DOHH2 (cell line): ENCODE measurements around the gene SPON1.

Experiments used
- H3F3A ChIP-seq: fragments of 200-600 bp; sonication (generic), shearing (Covaris generic); 2 replicates; pipeline ENCODE4 v1.6.0; 2016; ENCODE audit warnings: antibody characterized with exemption, mild to moderate bottlenecking; ENCODE audit not compliant: control insufficient read depth, insufficient read depth
- H3K27ac ChIP-seq: fragments of 200-600 bp; sonication (generic); 2 replicates; pipeline ENCODE4 v1.5.1; 2014; ENCODE audit warnings: low read depth, mild to moderate bottlenecking, low read length, moderate library complexity
- H3K27me3 ChIP-seq: fragments of 200-600 bp; sonication (generic); 2 replicates; pipeline ENCODE4 v1.6.1; 2014; ENCODE audit warnings: mild to moderate bottlenecking, low read length, mixed read lengths; ENCODE audit not compliant: control insufficient read depth
- H3K36me3 ChIP-seq: fragments of 200-600 bp; sonication (generic); 2 replicates; pipeline ENCODE4 v1.6.1; 2014; ENCODE audit warnings: mild to moderate bottlenecking, low read length, moderate library complexity, mixed read lengths; ENCODE audit not compliant: control insufficient read depth
- H3K4me1 ChIP-seq: fragments of 200-600 bp; sonication (generic); 2 replicates; pipeline ENCODE4 v1.6.1; 2014; ENCODE audit warnings: mild to moderate bottlenecking, low read length, mixed read lengths; ENCODE audit not compliant: control insufficient read depth
- H3K4me2 ChIP-seq: fragments of 200-600 bp; sonication (generic); 2 replicates; pipeline ENCODE4 v1.6.0; 2014; ENCODE audit warnings: mild to moderate bottlenecking, low read length, moderate library complexity
- H3K4me3 ChIP-seq: fragments of 200-600 bp; sonication (generic); 2 replicates; pipeline ENCODE4 v1.5.1; 2014; ENCODE audit warnings: mild to moderate bottlenecking, low read length, mixed read lengths
- H3K79me2 ChIP-seq: fragments of 200-600 bp; sonication (generic); 2 replicates; pipeline ENCODE4 v1.6.1; 2014; ENCODE audit warnings: mild to moderate bottlenecking, low read length, mixed read lengths; ENCODE audit not compliant: control insufficient read depth
- H3K9me2 ChIP-seq: fragments of 200-600 bp; sonication (generic); replicated peaks from 2 replicates; pipeline ENCODE4 v1.6.1; 2014; ENCODE audit warnings: mild to moderate bottlenecking, low read length, mixed read lengths; ENCODE audit not compliant: control insufficient read depth
- H3K9me3 ChIP-seq: fragments of 200-600 bp; sonication (generic); 2 replicates; pipeline ENCODE4 v1.6.1; 2014; ENCODE audit warnings: antibody characterized with exemption, low read length, mixed read lengths; ENCODE audit not compliant: control insufficient read depth, insufficient read depth
- H4K20me1 ChIP-seq: fragments of 200-600 bp; sonication (generic); 2 replicates; pipeline ENCODE4 v1.6.0; 2014; ENCODE audit warnings: low read depth, mild to moderate bottlenecking, antibody characterized with exemption, low read length, moderate library complexity; ENCODE audit not compliant: control insufficient read depth, insufficient read depth
- EZH2phosphoT487 ChIP-seq: fragments of 200-600 bp; sonication (generic); IDR thresholded peaks from 2 replicates; pipeline ENCODE4 v1.6.1; 2017; ENCODE audit warnings: borderline replicate concordance, mild to moderate bottlenecking, antibody characterized with exemption, low read length, moderate library complexity, mixed read lengths
- TF ChIP-seq, protein P1 (sequence below): fragments of 200-600 bp; sonication (generic); IDR thresholded peaks from one replicate; pipeline ENCODE4 v1.5.1; 2014; ENCODE audit warnings: antibody characterized with exemption, mild to moderate bottlenecking, low read depth, low read length; ENCODE audit not compliant: poor library complexity, severe bottlenecking

SPON1 gene

DNA sequence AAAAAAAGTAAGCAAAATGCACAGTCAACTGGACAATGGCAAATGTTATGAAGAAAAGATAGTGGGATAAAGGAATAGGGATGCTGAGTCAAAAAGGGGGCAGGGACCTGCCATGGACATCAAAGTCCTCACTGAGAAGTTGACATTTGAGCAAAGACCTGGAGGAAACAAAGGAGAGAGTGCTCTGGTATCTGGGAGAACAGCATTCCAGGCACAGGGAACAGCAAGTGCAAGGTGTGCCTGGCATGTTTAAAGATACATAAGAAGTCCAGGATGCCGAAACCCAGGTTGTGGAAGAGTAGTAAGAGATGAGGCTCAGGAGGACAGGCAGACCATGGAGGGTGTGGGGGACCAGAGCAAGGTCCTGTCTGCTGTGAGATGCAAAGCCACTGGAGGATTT lies 273.2 kb downstream of the SPON1 start:
- Histone ChIP-seq H3K27me3 (peaks cover 7% of the 10 kb centered on the region; the same call in 1 of the 2 replicates), H4K20me1 (no peaks in the 10 kb centered on the region), H3K4me1 (peaks cover 8% of the 10 kb centered on the region), H3K79me2 (no peaks in the 10 kb centered on the region), H3K4me3 (no peak overlapping the region), H3K36me3 (no peaks in the 10 kb centered on the region), H3F3A (no peaks in the 10 kb centered on the region), H3K4me2 (no peak overlapping the region), H3K9me3 (no peaks in the 10 kb centered on the region), H3K27ac (no peak overlapping the region), H3K9me2 (no peaks in the 10 kb centered on the region)
- TF ChIP-seq, protein P1, sequence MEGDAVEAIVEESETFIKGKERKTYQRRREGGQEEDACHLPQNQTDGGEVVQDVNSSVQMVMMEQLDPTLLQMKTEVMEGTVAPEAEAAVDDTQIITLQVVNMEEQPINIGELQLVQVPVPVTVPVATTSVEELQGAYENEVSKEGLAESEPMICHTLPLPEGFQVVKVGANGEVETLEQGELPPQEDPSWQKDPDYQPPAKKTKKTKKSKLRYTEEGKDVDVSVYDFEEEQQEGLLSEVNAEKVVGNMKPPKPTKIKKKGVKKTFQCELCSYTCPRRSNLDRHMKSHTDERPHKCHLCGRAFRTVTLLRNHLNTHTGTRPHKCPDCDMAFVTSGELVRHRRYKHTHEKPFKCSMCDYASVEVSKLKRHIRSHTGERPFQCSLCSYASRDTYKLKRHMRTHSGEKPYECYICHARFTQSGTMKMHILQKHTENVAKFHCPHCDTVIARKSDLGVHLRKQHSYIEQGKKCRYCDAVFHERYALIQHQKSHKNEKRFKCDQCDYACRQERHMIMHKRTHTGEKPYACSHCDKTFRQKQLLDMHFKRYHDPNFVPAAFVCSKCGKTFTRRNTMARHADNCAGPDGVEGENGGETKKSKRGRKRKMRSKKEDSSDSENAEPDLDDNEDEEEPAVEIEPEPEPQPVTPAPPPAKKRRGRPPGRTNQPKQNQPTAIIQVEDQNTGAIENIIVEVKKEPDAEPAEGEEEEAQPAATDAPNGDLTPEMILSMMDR: no peak
- TF ChIP-seq EZH2phosphoT487: no peak

DNA sequence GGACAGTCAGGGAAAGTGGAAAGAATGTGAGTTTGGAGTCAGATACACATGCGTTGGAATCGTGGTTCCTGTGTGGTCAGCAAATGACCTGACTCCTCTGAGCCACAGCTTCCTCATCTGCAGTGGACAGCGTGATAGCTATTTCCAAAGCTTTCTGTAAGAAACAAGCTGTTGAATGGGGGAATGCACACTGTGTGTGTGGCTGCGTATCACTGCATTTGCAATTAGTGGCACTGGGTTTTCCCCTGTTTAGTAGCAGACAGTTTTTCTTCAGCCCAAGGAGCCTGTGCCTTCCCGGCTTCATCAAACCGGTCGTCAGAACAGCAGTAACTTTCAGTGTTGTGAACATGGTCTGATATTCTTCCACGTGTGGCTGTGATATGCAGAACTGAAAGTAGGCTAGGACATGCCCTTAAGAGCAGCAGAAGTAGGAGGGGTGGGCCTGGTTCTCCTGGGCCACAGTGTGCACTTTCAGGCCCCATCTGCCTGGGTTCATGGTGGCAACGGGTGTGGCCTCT lies 275.0 kb downstream of the SPON1 start:
- Histone ChIP-seq H3K27ac (no peak overlapping the region), H3K9me3 (no peaks in the 10 kb centered on the region), H3K4me3 (no peak overlapping the region), H3K9me2 (no peaks in the 10 kb centered on the region), H3K4me1 (peaks cover 8% of the 10 kb centered on the region), H3K27me3 (peaks cover 7% of the 10 kb centered on the region; the same call in 1 of the 2 replicates), H3K4me2 (peak overlapping the region; percentile 9; the same call in 1 of the 2 replicates), H3F3A (no peaks in the 10 kb centered on the region), H4K20me1 (no peaks in the 10 kb centered on the region), H3K36me3 (no peaks in the 10 kb centered on the region), H3K79me2 (no peaks in the 10 kb centered on the region)
- TF ChIP-seq, protein P1: no peak
- no peak for TF ChIP-seq EZH2phosphoT487

DNA sequence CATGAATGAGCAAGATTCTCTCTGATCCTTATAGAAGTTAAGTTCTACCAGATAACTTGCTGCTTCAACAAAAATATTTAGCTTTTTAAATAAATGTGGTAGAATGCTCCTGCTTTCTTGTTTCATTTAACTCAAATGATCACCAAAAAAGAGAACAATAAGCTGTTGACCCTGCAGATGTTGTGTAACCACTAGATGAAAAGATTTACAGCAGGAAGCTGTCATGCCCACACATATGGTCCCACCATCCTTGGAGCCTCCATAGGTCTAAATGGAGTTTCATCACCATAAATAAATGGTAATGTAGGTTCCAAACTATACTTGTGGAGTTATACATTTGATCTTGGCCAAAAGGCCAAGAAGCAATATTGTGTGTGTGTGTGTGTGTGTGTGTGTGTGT lies 277.7 kb downstream of the SPON1 start:
- TF ChIP-seq, protein P1: no peak
- TF ChIP-seq EZH2phosphoT487: no peak
- Histone ChIP-seq H3F3A (no peaks in the 10 kb centered on the region), H3K27me3 (peaks cover 7% of the 10 kb centered on the region; the same call in 1 of the 2 replicates), H3K4me2 (no peak overlapping the region), H3K79me2 (no peaks in the 10 kb centered on the region), H3K4me3 (no peak overlapping the region), H3K9me2 (no peaks in the 10 kb centered on the region), H4K20me1 (no peaks in the 10 kb centered on the region), H3K9me3 (no peaks in the 10 kb centered on the region), H3K27ac (no peak overlapping the region), H3K4me1 (peaks cover 8% of the 10 kb centered on the region), H3K36me3 (no peaks in the 10 kb centered on the region)

DNA sequence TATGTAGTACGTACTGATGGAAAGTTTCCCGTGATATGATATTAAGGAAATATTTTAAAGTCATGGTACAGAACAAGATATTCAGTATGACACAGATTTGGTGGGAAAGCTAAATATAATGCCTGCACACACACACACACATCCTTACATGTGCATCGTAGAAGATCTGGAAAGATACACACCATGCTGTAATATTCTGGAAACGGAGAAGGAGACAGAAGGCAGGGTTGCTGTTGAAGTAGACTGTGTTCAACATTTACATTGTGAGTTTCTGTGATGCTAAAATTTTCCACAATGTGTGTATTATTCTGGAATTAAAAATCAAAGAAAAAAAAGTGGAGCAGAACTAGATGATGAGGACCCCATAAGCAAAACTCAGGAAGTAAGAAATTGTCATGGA lies 278.4 kb downstream of the SPON1 start:
- Histone ChIP-seq H3K9me2 (no peaks in the 10 kb centered on the region), H3K79me2 (no peaks in the 10 kb centered on the region), H3F3A (no peaks in the 10 kb centered on the region), H3K4me1 (peaks cover 8% of the 10 kb centered on the region), H3K4me3 (no peak overlapping the region), H3K9me3 (no peaks in the 10 kb centered on the region), H3K36me3 (no peaks in the 10 kb centered on the region), H3K27me3 (peaks cover 5% of the 10 kb centered on the region; the same call in 1 of the 2 replicates), H4K20me1 (no peaks in the 10 kb centered on the region), H3K27ac (no peak overlapping the region), H3K4me2 (no peak overlapping the region)
- no peak for TF ChIP-seq EZH2phosphoT487
- TF ChIP-seq, protein P1: no peak
